Fibroblast of lung (primary cell): ENCODE data around the gene CCDC71.

ENCODE experiments used
- CTCF ChIP-seq, 2 donors: IDR thresholded peaks in 1 of 2; conservative IDR thresholded peaks in 1 of 2; 1 replicate in 1 of 2; 2 replicates in 1 of 2; pipeline ENCODE4 v1.5.1; 2011 to 2012; ENCODE audit warnings: low read length in 2 of 2, control low read depth in 1 of 2, inconsistent platforms in 1 of 2, low read depth in 1 of 2, mild to moderate bottlenecking in 1 of 2
- EZH2 ChIP-seq: IDR thresholded peaks from 2 replicates; pipeline ENCODE4 v1.5.1; 2012; ENCODE audit warnings: low read length, control low read depth, mild to moderate bottlenecking; ENCODE audit errors: missing control alignments

GRCh38 chr3:49131576-49131975, 34.6 kb downstream of the CCDC71 start:
- TF ChIP-seq CTCF (conservative IDR thresholded peaks at IDR 0.05 in 1 of 2, IDR thresholded peaks at IDR 0.05 in 1 of 2; ENCODE audit: low read depth in 1 of 2, low read length in 2 of 2) (no peak), EZH2 (no peak)
